HepG2 (cell line): ENCODE results near the gene NDUFA13. TPM values are rescaled to one million over a fixed set of nuclear protein-coding genes. Genes with fewer than 3 reads are reported as not detected.

Experiments used
- ATAC-seq: fragments of 200-7000 bp; cut with Tn5 transposase; 3 replicates; pipeline ENCODE4 v1.9.1; 2020; ENCODE audit warnings: mild to moderate bottlenecking, moderate library complexity
- BruUV-seq: library from RNA; stranded (reverse); fragments of 400-500 nt; replicated peaks from 2 replicates; lab custom pipeline; 2021; lab: Mats Ljungman, UMichigan
- CTCF ChIA-PET: fragments of 300-600 bp; formaldehyde crosslinking; extraction: SDS; loops from one replicate; lab custom pipeline; 2021; ENCODE audit warnings: low total read pairs, inconsistent platforms, low intra/inter-chr PET ratio; lab: Yijun Ruan, JAX
- POLR2A ChIA-PET: fragments of 350-600 bp; sonication (Branson Sonifier 250); formaldehyde crosslinking; loops from one replicate; lab custom pipeline; 2020; ENCODE audit warnings: antibody characterized with exemption, inconsistent platforms; lab: Yijun Ruan, JAX
- DNase-seq: peaks from one replicate; pipeline ENCODE4 v3.0.0-alpha.2; 2015; ENCODE audit warnings: low spot score
- FAIRE-seq: peaks from 3 replicates; lab custom pipeline; 2011; peaks lifted over from hg19 to GRCh38; lab: Jason Lieb, UNC
- H2AFZ ChIP-seq: one replicate; pipeline ENCODE4 v1.6.1; 2011; ENCODE audit warnings: low read length, inconsistent platforms
- H3K27ac ChIP-seq: fragments of 300-600 bp; 3 replicates; pipeline ENCODE4 v1.8.0; 2011; ENCODE audit warnings: mixed run types, mild to moderate bottlenecking, mixed read lengths, low read length, inconsistent platforms; ENCODE audit not compliant: insufficient read depth; ENCODE audit errors: extremely low read length
- H3K27me3 ChIP-seq, 2 experiments: fragments of 200-600 bp in 1 of 2; 2 replicates in 1 of 2; 3 replicates in 1 of 2; pipeline versions ENCODE4 v1.6.0 to v1.8.0; 2011; ENCODE audit warnings: low read length in 2 of 2, mild to moderate bottlenecking in 2 of 2, moderate library complexity in 2 of 2, inconsistent platforms in 1 of 2; ENCODE audit not compliant: insufficient read depth in 2 of 2, control insufficient read depth in 1 of 2
- H3K36me3 ChIP-seq, 2 experiments: fragments of 200-600 bp in 1 of 2; replicated peaks in 1 of 2; 2 replicates in 1 of 2; 3 replicates in 1 of 2; pipeline versions ENCODE4 v1.5.1 to v1.8.0; 2011; ENCODE audit warnings: low read length in 2 of 2, inconsistent platforms in 1 of 2; ENCODE audit not compliant: insufficient read depth in 2 of 2, control insufficient read depth in 1 of 2
- H3K4me1 ChIP-seq: 2 replicates; pipeline ENCODE4 v1.5.1; 2012; ENCODE audit warnings: low read length, inconsistent platforms; ENCODE audit not compliant: insufficient read depth
- H3K4me2 ChIP-seq: 2 replicates; pipeline ENCODE4 v1.6.0; 2011; ENCODE audit warnings: low read depth, low read length, inconsistent platforms
- H3K4me3 ChIP-seq, 3 experiments: fragments of 200-600 bp in 1 of 3; sonication (generic), shearing (Covaris generic) in 1 of 3; replicated peaks in 1 of 3; 2 replicates each; pipeline ENCODE4 v1.5.1; 2011 to 2016; ENCODE audit warnings: low read length in 3 of 3, inconsistent platforms in 2 of 3, low read depth in 2 of 3, mild to moderate bottlenecking in 2 of 3, control low read depth in 1 of 3, mixed read lengths in 1 of 3; ENCODE audit not compliant: insufficient read depth in 1 of 3
- H3K79me2 ChIP-seq: one replicate; pipeline ENCODE4 v1.6.1; 2011; ENCODE audit warnings: low read length, inconsistent platforms; ENCODE audit not compliant: insufficient read depth
- H3K9ac ChIP-seq: 2 replicates; pipeline ENCODE4 v1.6.0; 2011; ENCODE audit warnings: mild to moderate bottlenecking, low read depth, low read length, inconsistent platforms; ENCODE audit not compliant: insufficient read depth
- H3K9me3 ChIP-seq: 2 replicates; pipeline ENCODE4 v1.5.1; 2012; ENCODE audit warnings: mild to moderate bottlenecking, low read length
- H4K20me1 ChIP-seq: 2 replicates; pipeline ENCODE4 v1.6.0; 2011; ENCODE audit warnings: inconsistent platforms, mild to moderate bottlenecking, low read length, moderate library complexity; ENCODE audit not compliant: insufficient read depth
- AFF4 ChIP-seq: sonication (generic); formaldehyde crosslinking; IDR thresholded peaks from 2 replicates; pipeline ENCODE4 v1.4.0; 2020; ENCODE audit warnings: missing genetic modification reagents
- DMAP1 ChIP-seq: IDR thresholded peaks from 2 replicates; pipeline ENCODE4 v1.6.1; 2016
- ELK4 ChIP-seq: sonication (generic); formaldehyde crosslinking; IDR thresholded peaks from 2 replicates; pipeline ENCODE4 v1.9.0; 2021; ENCODE audit warnings: missing genetic modification reagents, borderline replicate concordance
- MAF1 ChIP-seq: sonication (generic); formaldehyde crosslinking; IDR thresholded peaks from 2 replicates; pipeline ENCODE4 v1.5.0; 2020; ENCODE audit warnings: missing genetic modification reagents, borderline replicate concordance
- ZBTB1 ChIP-seq: sonication (generic); formaldehyde crosslinking; IDR thresholded peaks from 2 replicates; pipeline ENCODE4 v1.4.0; 2020; ENCODE audit warnings: missing genetic modification reagents, borderline replicate concordance
- ZNF256 ChIP-seq: sonication (generic); formaldehyde crosslinking; conservative IDR thresholded peaks from 2 replicates; pipeline ENCODE4 v1.4.0; 2020; ENCODE audit warnings: missing genetic modification reagents
- ZNF354B ChIP-seq: sonication (generic); formaldehyde crosslinking; IDR thresholded peaks from 2 replicates; pipeline ENCODE4 v1.8.0; 2022; ENCODE audit warnings: mild to moderate bottlenecking, missing genetic modification reagents
- WGBS: methylation state at CpG from one replicate; pipeline ENCODE4 v1.1.6; 2017; ENCODE audit warnings: low lambda C conversion rate; 5-methylcytosine and 5-hydroxymethylcytosine counted together
- in situ Hi-C: cut with HindIII; loops from 2 replicates; pipeline ENCODE4 v1.10.0; 2017; ENCODE audit warnings: low pct_unique_long_range_greater_than_20kb; ENCODE audit not compliant: extremely low pct_ligation_motif_present
- intact Hi-C: fragments of 100-400 bp; cut with micrococcal nuclease; formaldehyde crosslinking; loops from one replicate; pipeline ENCODE4 v1.10.0; 2022; ENCODE audit not compliant: unreplicated experiment
- polyA plus RNA-seq, 8 experiments: library from polyadenylated mRNA; depleted of rRNA in 3 of 8; stranded (reverse) in 7 of 8; unstranded in 1 of 8; fragments of >200 nt; fragmentation: Illumina TruSeq in 4 of 8; extraction: Trizol in 4 of 8; gene quantifications; 2 replicates each; pipeline versions ENCODE4 v1.2.1 to v1.2.3, GENCODE V29; 2011 to 2016; ENCODE audit warnings: low read depth in 4 of 8, missing spikeins in 1 of 8, mixed read lengths in 1 of 8; ENCODE audit not compliant: insufficient read depth in 1 of 8
- total RNA-seq, 5 experiments: library from RNA; depleted of rRNA; stranded (reverse); fragments of >200 nt; fragmentation: Illumina TruSeq; extraction: Trizol; gene quantifications; 2 replicates each; pipeline ENCODE4 v1.2.3, GENCODE V29; 2016; ENCODE audit warnings: low read depth in 1 of 5

Gene NDUFA13
- total and polyA plus RNA-seq, 2 of the 13 experiments (the other 11 are each of a cell fraction or from before 2014, with no cell fraction given): 337 to 366 TPM

GRCh38 chr19:19482809-19483596 lies 33.0 kb upstream of the NDUFA13 start:
- TF ChIP-seq ZBTB1 (CRISPR knock-in tag) (no peak), MAF1 (CRISPR knock-in tag) (no peak), ELK4 (CRISPR knock-in tag) (no peak), AFF4 (CRISPR knock-in tag) (no peak), ZNF354B (CRISPR knock-in tag) (no peak), DMAP1 (no peak), ZNF256 (CRISPR knock-in tag) (no peak)
- H3K9ac ChIP-seq: no peak overlapping the region
- H3K79me2 ChIP-seq: peaks cover 10% of the 10 kb centered on the region
- H3K36me3 ChIP-seq: peaks cover 6 to 34% of the 10 kb centered on the region in 2 experiments; a peak in 4 of 5 replicates
- no peak overlapping the region for H3K4me2 ChIP-seq
- H4K20me1 ChIP-seq: 0 out of 2 replicates have a peak, but pooled peaks cover 3% of the 10 kb centered on the region
- H3K27ac ChIP-seq: no peak overlapping the region
- ChIA-PET CTCF (no interaction called here), POLR2A (no interaction called here)
- intact Hi-C loops (no loop called here), in situ Hi-C loops (no loop called here)
- BruUV-seq: no TSS peak
- DNase-seq (no peak), ATAC-seq (no peak; the same call in 2 of the 3 replicates), FAIRE-seq (no peak)
- H2AFZ ChIP-seq: no peak overlapping the region
- H3K9me3 ChIP-seq: no peaks in the 10 kb centered on the region
- H3K27me3 ChIP-seq: no peaks in the 10 kb centered on the region
- no peak overlapping the region for H3K4me3 ChIP-seq
- H3K4me1 ChIP-seq: peaks cover 20% of the 10 kb centered on the region
- 93% methylated on average over 11 of the region's 19 CpGs for WGBS
